GM18511 (cell line): ENCODE measurements around the gene EPHB6.

Experiments used
- ATAC-seq: cut with Tn5 transposase; IDR thresholded peaks from one replicate; pipeline ENCODE4 v1.9.1; 2021; ENCODE audit warnings: mild to moderate bottlenecking, moderate library complexity; ENCODE audit not compliant: unreplicated experiment

Gene EPHB6

DNA sequence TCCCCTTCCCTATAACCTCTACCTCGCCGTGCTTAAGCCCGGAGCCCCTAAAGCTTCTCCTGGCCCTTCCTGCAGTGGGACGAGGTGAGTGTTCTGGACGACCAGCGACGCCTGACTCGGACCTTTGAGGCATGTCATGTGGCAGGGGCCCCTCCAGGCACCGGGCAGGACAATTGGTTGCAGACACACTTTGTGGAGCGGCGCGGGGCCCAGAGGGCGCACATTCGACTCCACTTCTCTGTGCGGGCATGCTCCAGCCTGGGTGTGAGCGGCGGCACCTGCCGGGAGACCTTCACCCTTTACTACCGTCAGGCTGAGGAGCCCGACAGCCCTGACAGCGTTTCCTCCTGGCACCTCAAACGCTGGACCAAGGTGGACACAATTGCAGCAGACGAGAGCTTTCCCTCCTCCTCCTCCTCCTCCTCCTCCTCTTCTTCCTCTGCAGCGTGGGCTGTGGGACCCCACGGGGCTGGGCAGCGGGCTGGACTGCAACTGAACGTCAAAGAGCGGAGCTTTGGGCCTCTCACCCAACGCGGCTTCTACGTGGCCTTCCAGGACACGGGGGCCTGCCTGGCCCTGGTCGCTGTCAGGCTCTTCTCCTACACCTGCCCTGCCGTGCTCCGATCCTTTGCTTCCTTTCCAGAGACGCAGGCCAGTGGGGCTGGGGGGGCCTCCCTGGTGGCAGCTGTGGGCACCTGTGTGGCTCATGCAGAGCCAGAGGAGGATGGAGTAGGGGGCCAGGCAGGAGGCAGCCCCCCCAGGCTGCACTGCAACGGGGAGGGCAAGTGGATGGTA, 9.2 kb downstream of the EPHB6 start:
- ATAC-seq = no peak

DNA sequence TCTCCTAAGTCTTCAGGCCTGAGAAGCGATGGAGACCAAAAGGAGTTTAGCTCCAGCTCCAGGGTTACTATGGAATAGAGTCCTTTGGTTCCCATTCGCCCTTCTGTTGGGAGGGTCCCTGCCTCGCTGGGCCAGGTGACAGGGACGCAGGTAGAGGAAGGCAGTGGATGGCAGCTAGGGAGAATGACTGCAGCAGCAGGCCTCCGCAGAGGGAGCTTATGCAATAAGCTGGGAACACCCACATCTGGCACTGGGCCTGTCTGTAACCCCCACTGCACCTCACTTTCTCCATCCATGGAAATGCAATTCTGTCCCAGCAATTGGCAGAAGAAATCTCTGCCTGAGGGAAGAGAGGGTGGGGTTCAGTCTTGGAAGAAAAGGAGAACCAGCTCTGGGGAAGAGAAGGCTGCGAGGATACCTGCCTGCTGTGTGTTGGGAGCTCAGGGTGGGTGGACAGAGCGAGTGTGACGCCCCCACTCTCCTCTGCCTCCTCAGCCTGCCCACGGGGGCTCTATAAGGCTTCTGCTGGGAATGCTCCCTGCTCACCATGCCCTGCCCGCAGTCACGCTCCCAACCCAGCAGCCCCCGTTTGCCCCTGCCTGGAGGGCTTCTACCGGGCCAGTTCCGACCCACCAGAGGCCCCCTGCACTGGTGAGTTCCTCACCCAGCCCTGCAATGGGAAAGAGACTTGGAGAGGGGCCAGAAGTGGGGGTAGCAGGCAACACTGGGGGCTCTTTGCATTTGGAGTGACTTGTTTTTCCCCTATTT, 10.3 kb downstream of the EPHB6 start:
- ATAC-seq = no peak

DNA sequence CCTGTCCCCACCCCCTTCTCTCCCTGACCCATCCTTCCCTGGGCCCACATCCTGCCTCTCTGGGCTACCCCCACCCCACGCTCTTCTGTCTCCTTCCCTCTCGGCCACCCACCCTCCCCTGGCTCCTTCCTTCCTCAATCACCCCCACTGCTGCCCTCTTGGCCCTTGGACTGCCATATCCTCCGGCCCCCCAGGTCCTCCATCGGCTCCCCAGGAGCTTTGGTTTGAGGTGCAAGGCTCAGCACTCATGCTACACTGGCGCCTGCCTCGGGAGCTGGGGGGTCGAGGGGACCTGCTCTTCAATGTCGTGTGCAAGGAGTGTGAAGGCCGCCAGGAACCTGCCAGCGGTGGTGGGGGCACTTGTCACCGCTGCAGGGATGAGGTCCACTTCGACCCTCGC, 10.9 kb downstream of the EPHB6 start:
- ATAC-seq = no peak

DNA sequence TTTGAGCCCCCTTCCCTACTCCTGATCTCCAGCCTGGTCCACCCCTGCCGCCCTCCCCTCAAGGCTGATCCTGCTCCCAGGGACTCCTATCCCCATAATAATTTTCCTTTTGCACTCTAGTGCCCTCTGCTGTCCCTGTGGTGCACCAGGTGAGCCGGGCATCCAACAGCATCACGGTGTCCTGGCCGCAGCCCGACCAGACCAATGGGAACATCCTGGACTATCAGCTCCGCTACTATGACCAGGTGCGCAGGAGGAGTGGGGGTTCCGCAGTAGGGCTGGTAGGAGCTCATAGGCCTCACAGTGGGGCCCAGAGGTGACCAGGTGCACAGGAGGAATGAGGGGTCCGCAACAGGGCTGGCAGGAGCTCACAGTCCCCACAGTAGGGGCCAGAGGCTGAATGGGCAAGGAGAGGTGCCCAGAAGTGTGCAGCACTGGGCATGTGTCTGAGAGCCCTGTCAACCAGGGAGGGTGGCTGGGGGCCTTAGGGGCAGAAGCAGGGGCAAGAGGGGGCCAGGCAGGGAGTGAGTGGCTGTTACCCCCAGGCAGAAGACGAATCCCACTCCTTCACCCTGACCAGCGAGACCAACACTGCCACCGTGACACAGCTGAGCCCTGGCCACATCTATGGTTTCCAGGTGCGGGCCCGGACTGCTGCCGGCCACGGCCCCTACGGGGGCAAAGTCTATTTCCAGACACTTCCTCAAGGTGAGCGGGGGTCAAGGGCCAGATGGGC, 11.7 kb downstream of the EPHB6 start:
- ATAC-seq = no peak

DNA sequence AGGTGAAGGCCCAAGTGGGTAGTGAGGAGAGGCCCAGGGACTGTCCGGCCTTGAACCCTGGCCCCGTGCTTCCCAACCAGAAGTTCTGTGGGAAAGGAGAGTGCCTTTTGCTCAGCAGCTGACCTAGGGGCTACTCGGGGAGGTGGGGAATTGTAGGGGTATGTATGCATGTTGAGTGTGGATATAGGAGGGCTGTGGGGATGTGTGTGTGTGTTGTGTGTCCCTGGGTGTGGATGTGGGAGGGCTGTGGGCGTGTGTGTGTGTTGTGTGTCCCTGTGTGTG, 12.2 kb downstream of the EPHB6 start:
- no peak for ATAC-seq

DNA sequence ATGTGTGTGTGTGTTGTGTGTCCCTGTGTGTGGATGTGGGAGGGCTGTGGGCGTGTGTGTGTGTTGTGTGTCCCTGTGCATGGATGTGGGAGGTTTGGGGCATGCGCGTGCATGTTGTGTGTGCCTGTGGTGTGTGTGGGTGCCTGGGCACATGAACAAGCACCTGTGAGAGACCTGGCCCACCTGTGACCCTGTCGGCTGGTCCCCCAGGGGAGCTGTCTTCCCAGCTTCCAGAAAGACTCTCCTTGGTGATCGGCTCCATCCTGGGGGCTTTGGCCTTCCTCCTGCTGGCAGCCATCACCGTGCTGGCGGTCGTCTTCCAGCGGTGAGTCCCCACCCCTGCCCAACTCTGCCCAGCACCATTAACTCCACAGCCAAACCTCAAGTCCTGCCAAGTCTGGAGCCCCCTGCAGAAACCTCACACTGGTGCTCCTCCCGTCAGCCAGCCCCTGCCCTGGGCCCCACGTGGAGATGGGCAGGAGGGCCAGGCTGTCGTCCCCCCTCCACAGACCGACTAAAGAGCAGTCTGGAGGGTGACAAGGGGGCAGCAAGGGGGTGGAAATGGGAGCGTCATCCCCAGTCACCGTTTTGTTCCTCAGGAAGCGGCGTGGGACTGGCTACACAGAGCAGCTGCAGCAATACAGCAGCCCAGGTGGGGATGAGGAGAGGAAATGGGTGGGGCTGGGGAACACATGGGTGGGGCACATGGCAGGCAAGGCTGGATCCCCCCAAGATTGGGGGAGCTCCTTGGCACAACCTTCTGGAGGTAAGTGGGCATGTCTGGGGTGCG, 12.7 kb downstream of the EPHB6 start:
- no peak for ATAC-seq

DNA sequence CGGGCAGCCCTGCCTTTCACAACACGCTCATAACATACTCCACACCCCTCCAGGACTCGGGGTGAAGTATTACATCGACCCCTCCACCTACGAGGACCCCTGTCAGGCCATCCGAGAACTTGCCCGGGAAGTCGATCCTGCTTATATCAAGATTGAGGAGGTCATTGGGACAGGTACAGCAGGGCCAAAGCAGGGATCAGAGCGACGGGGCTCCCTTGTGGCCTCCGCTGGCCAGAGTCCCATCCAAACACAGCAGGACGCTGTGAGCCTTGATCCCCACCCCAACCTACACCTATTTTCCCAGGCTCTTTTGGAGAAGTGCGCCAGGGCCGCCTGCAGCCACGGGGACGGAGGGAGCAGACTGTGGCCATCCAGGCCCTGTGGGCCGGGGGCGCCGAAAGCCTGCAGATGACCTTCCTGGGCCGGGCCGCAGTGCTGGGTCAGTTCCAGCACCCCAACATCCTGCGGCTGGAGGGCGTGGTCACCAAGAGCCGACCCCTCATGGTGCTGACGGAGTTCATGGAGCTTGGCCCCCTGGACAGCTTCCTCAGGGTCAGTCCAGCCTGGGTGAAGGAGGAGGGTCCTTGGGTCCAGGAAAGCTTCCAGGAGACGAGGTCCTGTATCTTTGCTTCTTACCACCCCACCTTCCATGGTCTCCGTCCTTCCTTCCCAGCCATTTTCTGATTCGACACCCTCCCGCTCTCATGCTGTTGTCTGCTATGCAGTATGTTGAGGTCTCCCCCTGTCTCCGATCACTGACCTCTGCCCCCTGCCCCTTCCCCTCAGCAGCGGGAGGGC, 13.5 kb downstream of the EPHB6 start:
- no peak for ATAC-seq

DNA sequence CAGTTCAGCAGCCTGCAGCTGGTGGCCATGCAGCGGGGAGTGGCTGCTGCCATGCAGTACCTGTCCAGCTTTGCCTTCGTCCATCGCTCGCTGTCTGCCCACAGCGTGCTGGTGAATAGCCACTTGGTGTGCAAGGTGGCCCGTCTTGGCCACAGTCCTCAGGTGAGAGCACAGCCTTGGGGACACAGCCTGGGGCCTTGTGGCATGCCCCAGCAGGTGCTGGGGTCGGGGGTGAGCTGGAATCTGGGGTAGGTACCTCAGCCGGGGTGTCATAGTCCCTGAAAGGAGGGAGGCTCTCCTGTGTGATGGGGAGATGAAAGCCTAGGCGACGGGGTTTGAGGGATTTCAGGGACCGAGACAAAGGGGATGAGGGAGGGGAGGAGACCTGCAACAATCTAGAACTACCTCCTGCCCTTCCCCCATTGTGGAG, 14.1 kb downstream of the EPHB6 start:
- ATAC-seq = no peak

DNA sequence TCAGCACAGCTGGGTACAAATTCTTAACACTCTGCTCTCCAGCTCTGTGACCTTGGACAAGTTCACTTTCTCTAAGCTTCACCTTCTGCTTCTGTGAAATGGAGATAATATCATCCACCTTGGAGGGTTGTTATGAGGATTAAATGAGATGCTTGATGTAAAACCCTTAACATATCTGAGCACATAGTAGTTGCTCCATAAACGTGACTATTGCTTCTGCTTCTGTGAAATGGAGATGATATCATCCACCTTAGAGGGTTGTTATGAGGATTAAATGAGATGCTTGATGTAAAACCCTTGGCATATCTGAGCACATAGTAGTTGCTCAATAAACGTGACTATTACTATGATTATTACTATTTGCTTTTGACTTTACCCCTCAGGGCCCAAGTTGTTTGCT, 14.6 kb downstream of the EPHB6 start:
- ATAC-seq = no peak

DNA sequence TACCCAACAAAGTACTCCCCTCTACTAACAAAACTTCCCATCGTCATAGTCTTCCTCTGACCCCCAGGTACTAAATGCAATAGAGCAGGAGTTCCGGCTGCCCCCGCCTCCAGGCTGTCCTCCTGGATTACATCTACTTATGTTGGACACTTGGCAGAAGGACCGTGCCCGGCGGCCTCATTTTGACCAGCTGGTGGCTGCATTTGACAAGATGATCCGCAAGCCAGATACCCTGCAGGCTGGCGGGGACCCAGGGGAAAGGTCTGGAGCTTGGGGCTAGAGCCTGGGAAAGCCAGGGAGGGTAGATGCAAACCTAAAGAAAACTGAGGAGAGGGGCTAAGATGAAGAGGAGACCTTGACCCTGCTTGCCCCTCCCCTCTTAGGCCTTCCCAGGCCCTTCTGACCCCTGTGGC, 15.3 kb downstream of the EPHB6 start:
- no peak for ATAC-seq

DNA sequence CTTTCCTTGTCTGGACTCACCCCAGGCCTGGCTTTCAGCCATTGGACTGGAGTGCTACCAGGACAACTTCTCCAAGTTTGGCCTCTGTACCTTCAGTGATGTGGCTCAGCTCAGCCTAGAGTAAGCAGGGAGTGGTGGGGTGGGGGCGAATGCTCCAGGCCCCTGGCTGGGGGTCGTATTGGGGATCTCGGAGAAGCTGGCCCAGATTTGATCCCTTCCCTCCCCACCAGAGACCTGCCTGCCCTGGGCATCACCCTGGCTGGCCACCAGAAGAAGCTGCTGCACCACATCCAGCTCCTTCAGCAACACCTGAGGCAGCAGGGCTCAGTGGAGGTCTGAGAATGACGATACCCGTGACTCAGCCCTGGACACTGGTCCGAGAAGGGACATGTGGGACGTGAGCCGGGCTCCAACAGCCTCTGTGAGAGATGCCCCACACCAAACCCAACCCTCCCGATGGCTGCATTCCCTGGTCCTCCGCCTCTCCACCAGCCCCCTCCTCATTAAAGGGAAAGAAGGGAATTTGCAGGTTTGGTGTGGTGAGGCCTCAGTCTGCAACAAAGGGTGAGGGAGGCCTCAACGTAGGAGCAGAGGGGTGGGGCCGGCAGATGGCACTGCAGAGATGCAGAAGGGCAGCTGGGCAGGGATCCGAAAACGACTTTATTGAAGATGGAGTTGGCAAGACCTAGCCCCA, 15.8 kb downstream of the EPHB6 start:
- ATAC-seq = no peak

DNA sequence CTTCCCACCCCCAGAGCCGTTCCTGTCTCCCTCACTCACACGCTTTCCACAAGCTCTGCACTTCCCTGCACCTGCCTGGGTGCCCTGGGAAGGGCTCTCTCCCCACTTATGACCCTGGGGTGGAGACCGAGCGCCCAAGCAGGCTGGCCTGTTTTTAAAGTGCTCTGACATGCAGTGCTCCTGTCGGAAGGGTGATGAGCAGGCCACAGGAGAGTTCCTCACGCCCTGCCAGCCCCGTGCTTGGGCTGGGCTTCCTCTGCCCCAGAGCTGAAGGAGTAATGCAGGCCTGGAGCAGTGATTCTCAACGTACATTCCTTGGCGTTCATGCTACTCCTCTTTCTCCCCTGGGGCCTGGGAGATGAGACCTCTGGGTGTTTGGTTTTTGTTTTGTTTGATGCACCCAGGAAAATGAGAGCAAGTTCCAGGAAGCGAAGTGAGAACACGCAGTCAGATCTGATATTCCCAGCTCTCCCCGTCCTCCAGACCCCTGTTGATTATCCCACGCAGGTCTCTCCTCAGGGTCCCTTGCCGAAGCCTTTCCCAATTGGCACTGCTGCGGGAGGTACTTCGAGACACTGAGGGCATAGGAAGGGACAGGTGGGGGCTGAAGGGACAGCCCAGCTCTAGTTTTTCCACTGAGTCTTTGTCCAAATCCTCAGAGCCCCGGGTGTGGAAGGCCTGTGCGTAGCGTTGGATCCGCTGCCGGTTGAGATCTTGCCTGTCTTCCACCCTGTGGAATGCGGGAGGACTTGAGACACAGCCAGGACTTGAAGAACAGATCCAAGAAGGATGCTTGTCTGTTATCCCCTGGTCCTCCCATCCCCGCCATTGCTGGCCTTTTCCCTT, 16.6 kb downstream of the EPHB6 start:
- no peak for ATAC-seq

DNA sequence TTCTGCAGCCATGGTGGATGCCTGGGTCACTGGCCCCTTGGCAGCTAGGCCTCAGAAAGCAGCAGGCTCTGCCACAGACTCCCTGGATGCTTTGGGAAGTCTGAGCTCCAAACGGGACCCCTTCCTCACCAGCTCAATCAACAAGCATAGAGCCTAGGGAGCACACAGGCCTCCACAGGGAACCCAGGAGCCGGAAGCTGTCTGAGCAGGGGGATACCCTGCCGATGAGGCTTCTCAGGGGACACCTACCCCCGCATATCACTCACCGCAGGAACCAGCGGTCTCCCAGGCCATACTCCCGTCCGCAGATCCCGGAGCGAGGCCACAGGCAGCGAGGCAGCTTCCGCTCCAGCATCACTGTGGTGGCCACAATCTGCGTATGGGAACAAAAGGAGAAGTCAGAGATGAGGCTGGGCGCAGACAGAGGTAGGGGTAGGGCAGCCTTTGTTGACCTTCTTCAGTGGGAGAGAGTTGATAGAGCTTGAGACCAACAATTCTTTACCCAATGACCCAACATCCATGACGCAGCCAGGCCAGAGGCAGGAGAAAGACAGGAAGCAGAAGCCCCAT, 17.3 kb downstream of the EPHB6 start:
- no peak for ATAC-seq

DNA sequence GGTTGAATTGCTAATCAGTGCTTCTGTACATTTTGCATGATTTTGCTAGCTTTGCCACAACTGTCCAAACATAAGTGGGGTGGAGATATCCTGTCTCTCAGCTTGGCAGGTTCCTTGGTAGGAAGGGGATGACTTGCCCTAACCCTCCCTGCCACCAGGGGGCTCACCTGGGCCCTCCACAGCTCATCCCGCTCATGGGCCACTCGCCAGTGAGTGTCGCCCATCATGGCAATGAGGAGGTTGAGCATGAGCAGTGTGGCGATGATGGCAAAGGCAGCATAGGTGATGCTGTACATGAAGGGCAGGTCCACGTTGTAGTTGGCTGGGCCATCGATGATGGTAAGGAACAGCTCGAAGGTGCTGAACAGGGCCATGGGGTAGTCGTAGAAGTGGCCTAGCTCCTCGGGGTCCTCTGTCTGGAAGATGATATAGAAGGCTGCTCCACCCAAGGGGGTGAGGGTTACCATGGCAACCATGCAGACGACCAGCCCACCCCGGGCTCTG, 18.5 kb downstream of the EPHB6 start:
- ATAC-seq = peak; percentile 58

DNA sequence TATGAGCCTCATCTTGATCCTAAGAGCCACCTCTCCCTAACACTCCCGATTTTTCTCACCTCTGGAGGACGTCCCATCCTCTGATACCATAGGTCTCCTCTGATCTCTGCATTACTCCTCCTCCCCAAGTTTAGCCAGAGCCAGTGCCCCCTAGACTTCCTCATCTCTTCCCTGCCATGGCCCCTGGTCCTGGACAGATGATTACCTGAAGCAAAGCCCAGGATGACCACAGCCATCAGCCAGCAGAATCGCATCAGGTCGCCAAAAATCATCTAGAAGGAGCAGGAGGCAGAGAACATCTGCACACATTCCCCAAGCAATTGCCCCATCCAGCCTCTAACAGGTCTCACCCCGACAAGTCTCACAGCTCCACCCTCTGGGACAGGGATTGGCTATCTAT, 19.0 kb downstream of the EPHB6 start:
- no peak for ATAC-seq

DNA sequence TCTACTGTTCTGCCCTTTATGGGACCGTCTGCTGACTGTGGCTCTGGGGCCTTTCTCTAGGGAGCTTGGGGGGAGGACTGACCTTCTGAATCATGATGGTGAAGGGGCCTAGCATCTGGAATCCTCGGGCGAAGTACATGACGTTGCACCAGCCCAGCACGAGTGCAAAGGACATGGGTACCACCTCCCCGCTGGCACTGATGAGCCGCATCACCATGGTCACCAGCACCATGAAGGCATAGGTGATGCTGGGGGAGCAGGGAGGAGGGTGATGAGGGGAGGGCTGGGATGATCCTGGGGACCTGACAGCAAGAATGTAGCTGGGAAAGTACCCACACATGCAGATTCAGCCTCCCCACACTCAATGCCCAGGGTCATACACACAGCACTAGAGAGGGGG, 19.5 kb downstream of the EPHB6 start:
- no peak for ATAC-seq

DNA sequence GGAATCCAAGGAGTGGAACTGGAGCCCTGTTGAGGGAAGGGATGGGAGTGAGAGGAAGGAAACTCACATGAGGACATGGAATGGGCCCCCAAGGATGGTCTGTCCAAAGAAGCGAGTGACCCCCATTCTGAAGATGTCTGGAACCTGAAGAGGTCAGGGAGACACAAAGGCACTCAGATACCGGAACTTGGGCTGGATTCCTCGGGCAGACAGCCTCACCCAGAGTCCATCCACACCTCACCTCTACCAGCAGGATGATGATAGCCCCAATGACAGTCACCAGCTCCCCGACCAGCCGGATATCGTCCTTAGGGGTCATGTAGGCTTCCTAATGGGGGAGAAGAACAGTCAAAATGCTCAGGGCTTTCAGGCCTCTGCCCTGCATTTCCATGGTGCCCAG, 20.0 kb downstream of the EPHB6 start:
- no peak for ATAC-seq

DNA sequence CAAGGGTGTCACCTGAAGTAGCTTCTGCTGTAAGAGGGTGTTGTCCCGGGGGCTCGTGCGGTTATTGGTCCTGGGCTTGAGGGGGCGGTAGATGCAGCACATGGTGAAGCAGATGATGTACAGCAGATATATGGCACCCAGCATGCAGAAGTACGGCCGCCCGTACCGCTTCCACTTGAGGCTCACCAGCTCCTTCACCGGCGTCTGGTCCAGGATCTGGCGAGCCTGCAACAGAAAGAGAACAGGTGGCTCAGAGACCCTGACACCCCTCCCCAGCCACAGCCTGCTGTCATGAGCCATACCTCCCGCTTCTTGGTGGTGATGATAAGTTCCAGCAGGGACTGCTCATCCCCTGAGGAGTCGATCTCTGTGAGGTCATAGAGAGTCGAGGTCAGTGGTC, 20.6 kb downstream of the EPHB6 start:
- no peak for ATAC-seq
